Tibial artery (tissue), 4 donors: ENCODE data around the gene FAM3B.

Experiments
- DNase-seq, 2 donors: peaks; one replicate each; pipeline ENCODE4 v3.0.0-alpha.2; 2019
- H3K27ac ChIP-seq, 2 donors: fragments of 200-600 bp; sonication (generic) in 1 of 2; 1 replicate in 1 of 2; 2 replicates in 1 of 2; pipeline ENCODE4 v1.5.1; 2018 to 2019; ENCODE audit warnings: mild to moderate bottlenecking in 1 of 2
- H3K27me3 ChIP-seq, 2 donors: fragments of 200-600 bp; sonication (generic) in 1 of 2; one replicate each; pipeline versions ENCODE4 v1.5.1 to v1.6.0; 2016 to 2019
- H3K36me3 ChIP-seq, 3 donors: fragments of 200-600 bp; sonication (generic) in 2 of 3; one replicate each; pipeline ENCODE4 v1.5.1; 2016 to 2019; ENCODE audit warnings: mild to moderate bottlenecking in 2 of 3
- H3K4me1 ChIP-seq, 4 donors: fragments of 200-600 bp; sonication (generic) in 2 of 4; 1 replicate in 3 of 4; 2 replicates in 1 of 4; pipeline ENCODE4 v1.5.1; 2016 to 2019
- H3K4me3 ChIP-seq, 2 donors: fragments of 200-600 bp; sonication (generic) in 1 of 2; 1 replicate in 1 of 2; 2 replicates in 1 of 2; pipeline ENCODE4 v1.5.1; 2018 to 2019; ENCODE audit warnings: mild to moderate bottlenecking in 2 of 2
- H3K9me3 ChIP-seq, 3 donors: fragments of 200-600 bp; sonication (generic) in 1 of 3; one replicate each; pipeline ENCODE4 v1.5.1; 2016 to 2019
- CTCF ChIP-seq, 2 experiments: fragments of 200-600 bp in 1 of 2; fragments of 450-650 bp in 1 of 2; IDR thresholded peaks; one replicate each; pipeline ENCODE4 v1.5.1; 2017 to 2019; ENCODE audit warnings: antibody characterized with exemption in 2 of 2, mild to moderate bottlenecking in 1 of 2, moderate library complexity in 1 of 2
- intact Hi-C: fragments of 100-400 bp; cut with DNase I; formaldehyde crosslinking; loops from one replicate; pipeline ENCODE4 v1.15.0; 2023; ENCODE audit warnings: low total_unique reads

Gene FAM3B

GRCh38 chr21:41369105-41369919 is 52.7 kb downstream of the FAM3B start:
- Histone ChIP-seq H3K27me3 (no peaks in the 10 kb centered on the region), H3K4me1 (peaks cover 0 to 13% (median 11%) of the 10 kb centered on the region in 4 donors), H3K27ac (no peak overlapping the region), H3K36me3 (no peaks in the 10 kb centered on the region), H3K4me3 (peak overlapping the region; percentile 35 to 52), H3K9me3 (no peaks in the 10 kb centered on the region)
- DNase-seq: peak in 1 of 2 donors; percentile 66
- no peak for TF ChIP-seq CTCF (IDR thresholded peaks at IDR 0.05)
- intact Hi-C loops: no loop called here

- Histone ChIP-seq H3K27me3 (no peaks in the 10 kb centered on the region), H3K27ac (no peak overlapping the region), H3K9me3 (no peaks in the 10 kb centered on the region), H3K4me1 (peaks cover 0 to 13% (median 11%) of the 10 kb centered on the region in 4 donors), H3K36me3 (no peaks in the 10 kb centered on the region), H3K4me3 (peak overlapping the region; percentile 35 to 52)
- DNase-seq: peak in 1 of 2 donors; percentile 64
- TF ChIP-seq CTCF (IDR thresholded peaks at IDR 0.05): no peak
- intact Hi-C loops: no loop called here
Observed at GRCh38 chr21:41369920-41370839, 53.6 kb downstream of the FAM3B start.

- intact Hi-C loops: no loop called here
- Histone ChIP-seq H3K4me3 (no peak overlapping the region), H3K9me3 (no peaks in the 10 kb centered on the region), H3K36me3 (no peaks in the 10 kb centered on the region), H3K27me3 (no peaks in the 10 kb centered on the region), H3K27ac (no peak overlapping the region), H3K4me1 (peaks cover 0 to 13% (median 11%) of the 10 kb centered on the region in 4 donors)
- DNase-seq: peak in 1 of 2 donors; percentile 41
- no peak for TF ChIP-seq CTCF (IDR thresholded peaks at IDR 0.05)
Observed at GRCh38 chr21:41370840-41371684, 54.5 kb downstream of the FAM3B start.

- intact Hi-C loops: no loop called here
- Histone ChIP-seq H3K4me1 (peaks cover 0 to 13% (median 11%) of the 10 kb centered on the region in 4 donors), H3K4me3 (no peak overlapping the region), H3K9me3 (no peaks in the 10 kb centered on the region), H3K36me3 (no peaks in the 10 kb centered on the region), H3K27me3 (no peaks in the 10 kb centered on the region), H3K27ac (no peak overlapping the region)
- no peak for TF ChIP-seq CTCF (IDR thresholded peaks at IDR 0.05)
- DNase-seq: no peak
Observed at GRCh38 chr21:41371685-41372030, 55.1 kb downstream of the FAM3B start.

- intact Hi-C loops: no loop called here
- no peak for TF ChIP-seq CTCF (IDR thresholded peaks at IDR 0.05)
- Histone ChIP-seq H3K36me3 (peaks cover 0 to 12% (median 5%) of the 10 kb centered on the region in 3 donors), H3K27ac (no peak overlapping the region), H3K4me1 (peaks cover 0 to 13% (median 11%) of the 10 kb centered on the region in 4 donors), H3K4me3 (no peak overlapping the region), H3K9me3 (no peaks in the 10 kb centered on the region), H3K27me3 (no peaks in the 10 kb centered on the region)
- DNase-seq: peak in 1 of 2 donors; percentile 48
Observed at GRCh38 chr21:41373253-41373652, 56.7 kb downstream of the FAM3B start.
